Fibroblast of lung (primary cell): ENCODE results near the gene G6PC1. TPM values are rescaled to one million over a fixed set of nuclear protein-coding genes. Genes with fewer than 3 reads are reported as not detected.
"Not testable (repeated sequence)": the region's sequence is repeated elsewhere in the genome, so short reads cannot be mapped to it uniquely, and the experiment has no call there.

Experiments
- DNase-seq, 2 donors: peaks; one replicate each; pipeline versions ENCODE4 v3.0.0 to v3.0.0-alpha.2; 2010; ENCODE audit warnings: low read depth in 2 of 2
- H2AFZ ChIP-seq: 2 replicates; pipeline ENCODE4 v1.5.1; 2012; ENCODE audit warnings: low read length, control low read depth, inconsistent platforms
- H3K27ac ChIP-seq: 2 replicates; pipeline ENCODE4 v1.5.1; 2011; ENCODE audit warnings: low read length, control low read depth; ENCODE audit not compliant: insufficient read depth
- H3K27me3 ChIP-seq: 2 replicates; pipeline ENCODE4 v1.5.1; 2011; ENCODE audit warnings: mild to moderate bottlenecking, low read length; ENCODE audit not compliant: control insufficient read depth, insufficient read depth
- H3K36me3 ChIP-seq: 2 replicates; pipeline ENCODE4 v1.5.1; 2011; ENCODE audit warnings: low read length; ENCODE audit not compliant: control insufficient read depth, insufficient read depth
- H3K4me1 ChIP-seq: 2 replicates; pipeline ENCODE4 v1.5.1; 2011; ENCODE audit warnings: low read length; ENCODE audit not compliant: control insufficient read depth, insufficient read depth; ENCODE audit errors: extremely low read depth
- H3K4me2 ChIP-seq: 2 replicates; pipeline ENCODE4 v1.5.1; 2011; ENCODE audit warnings: low read length, control low read depth; ENCODE audit not compliant: insufficient read depth; ENCODE audit errors: extremely low read depth
- H3K4me3 ChIP-seq, 4 experiments: fragments of 200-600 bp in 1 of 4; sonication (generic) in 1 of 4; replicated peaks in 1 of 4; 2 replicates each; pipeline ENCODE4 v1.5.1; 2011 to 2016; ENCODE audit warnings: low read length in 4 of 4, low read depth in 3 of 4, mild to moderate bottlenecking in 3 of 4, control low read depth in 2 of 4, inconsistent platforms in 1 of 4, mixed read lengths in 1 of 4; ENCODE audit not compliant: insufficient read depth in 1 of 4; ENCODE audit errors: control extremely low read depth in 1 of 4
- H3K79me2 ChIP-seq: 2 replicates; pipeline ENCODE4 v1.5.1; 2012; ENCODE audit warnings: mild to moderate bottlenecking, low read length, inconsistent platforms; ENCODE audit not compliant: control insufficient read depth, insufficient read depth
- H3K9ac ChIP-seq: 2 replicates; pipeline ENCODE4 v1.5.1; 2011; ENCODE audit warnings: mild to moderate bottlenecking, low read length, control low read depth; ENCODE audit not compliant: insufficient read depth
- H3K9me3 ChIP-seq: 2 replicates; pipeline ENCODE4 v1.5.1; 2012; ENCODE audit warnings: low read depth, low read length; ENCODE audit not compliant: control insufficient read depth, insufficient read depth
- H4K20me1 ChIP-seq: 2 replicates; pipeline ENCODE4 v1.5.1; 2011; ENCODE audit warnings: low read length; ENCODE audit not compliant: control insufficient read depth, insufficient read depth; ENCODE audit errors: extremely low read depth
- CTCF ChIP-seq, 2 donors: IDR thresholded peaks in 1 of 2; conservative IDR thresholded peaks in 1 of 2; 1 replicate in 1 of 2; 2 replicates in 1 of 2; pipeline ENCODE4 v1.5.1; 2011 to 2012; ENCODE audit warnings: low read length in 2 of 2, control low read depth in 1 of 2, inconsistent platforms in 1 of 2, low read depth in 1 of 2, mild to moderate bottlenecking in 1 of 2
- EZH2 ChIP-seq: IDR thresholded peaks from 2 replicates; pipeline ENCODE4 v1.5.1; 2012; ENCODE audit warnings: low read length, control low read depth, mild to moderate bottlenecking; ENCODE audit errors: missing control alignments
- polyA minus RNA-seq: library from RNA; depleted of rRNA, polyadenylated mRNA; stranded (reverse); fragments of >200 nt; gene quantifications from 2 replicates; pipeline ENCODE4 v1.2.3, GENCODE V29; 2011; ENCODE audit warnings: low replicate concordance
- polyA plus RNA-seq, 2 donors: library from polyadenylated mRNA; depleted of rRNA in 1 of 2; stranded (reverse) in 1 of 2; unstranded in 1 of 2; fragments of >200 nt; gene quantifications; 2 replicates each; pipeline ENCODE4 v1.2.1, GENCODE V29; 2011 to 2012; ENCODE audit warnings: missing spikeins in 1 of 2
- total RNA-seq: library from RNA; depleted of rRNA; stranded (reverse); fragments of >200 nt; gene quantifications from 2 replicates; pipeline ENCODE4 v1.2.1, GENCODE V29; 2014

The G6PC1 gene
- total RNA-seq = not detected in 2 replicates
- not detected in 2 replicates for polyA plus RNA-seq
- not detected in 2 replicates for polyA plus RNA-seq (2012)
- polyA minus RNA-seq = 0.63 TPM in 1 of 2 replicates, not detected in the other

GRCh38 chr17:42900460-42901331 lies at the start of gene G6PC1:
Gene G6PC1, plus strand, starts transcription at chr17:42900799. Its CDS starts 78 bp downstream, at chr17:42900877.
- H4K20me1 ChIP-seq = no peaks in the 10 kb centered on the region
- no peak within 1 kb of the TSS for H3K4me3 ChIP-seq
- H3K9ac ChIP-seq = no peak within 1 kb of the TSS
- no peaks in the 10 kb centered on the region for H3K79me2 ChIP-seq
- peaks cover 4% of the 10 kb centered on the region for H3K27me3 ChIP-seq
- no peak within 1 kb of the TSS for H3K27ac ChIP-seq
- no peak within 1 kb of the TSS for H2AFZ ChIP-seq
- no peak for TF ChIP-seq CTCF (conservative IDR thresholded peaks at IDR 0.05 in 1 of 2, IDR thresholded peaks at IDR 0.05 in 1 of 2; ENCODE audit: low read depth in 1 of 2, low read length in 2 of 2)
- no peak for TF ChIP-seq EZH2
- no peaks in the 10 kb centered on the region for H3K9me3 ChIP-seq
- no peak for DNase-seq
- no peak within 1 kb of the TSS for H3K4me2 ChIP-seq
- no peaks in the 10 kb centered on the region for H3K4me1 ChIP-seq
- no peaks in the 10 kb centered on the region for H3K36me3 ChIP-seq

- no peak for TF ChIP-seq CTCF (conservative IDR thresholded peaks at IDR 0.05 in 1 of 2, IDR thresholded peaks at IDR 0.05 in 1 of 2; ENCODE audit: low read depth in 1 of 2, low read length in 2 of 2)
- TF ChIP-seq EZH2 = no peak
- Histone ChIP-seq H3K36me3 (no peaks in the 10 kb centered on the region), H4K20me1 (no peaks in the 10 kb centered on the region), H2AFZ (no peak within 1 kb of the TSS), H3K9me3 (no peaks in the 10 kb centered on the region), H3K4me1 (peaks cover 2% of the 10 kb centered on the region), H3K4me3 (no peak within 1 kb of the TSS), H3K79me2 (no peaks in the 10 kb centered on the region), H3K27ac (no peak within 1 kb of the TSS), H3K9ac (no peak within 1 kb of the TSS), H3K4me2 (no peak within 1 kb of the TSS), H3K27me3 (peaks cover 2% of the 10 kb centered on the region)
- DNase-seq = no peak
Measured at GRCh38 chr17:42850954-42851353, 49.6 kb upstream of the G6PC1 start, which contains the start of gene AOC3. Gene AOC3, plus strand, starts transcription at chr17:42851199. Its CDS starts 145 bp downstream, at chr17:42851344.

DNA sequence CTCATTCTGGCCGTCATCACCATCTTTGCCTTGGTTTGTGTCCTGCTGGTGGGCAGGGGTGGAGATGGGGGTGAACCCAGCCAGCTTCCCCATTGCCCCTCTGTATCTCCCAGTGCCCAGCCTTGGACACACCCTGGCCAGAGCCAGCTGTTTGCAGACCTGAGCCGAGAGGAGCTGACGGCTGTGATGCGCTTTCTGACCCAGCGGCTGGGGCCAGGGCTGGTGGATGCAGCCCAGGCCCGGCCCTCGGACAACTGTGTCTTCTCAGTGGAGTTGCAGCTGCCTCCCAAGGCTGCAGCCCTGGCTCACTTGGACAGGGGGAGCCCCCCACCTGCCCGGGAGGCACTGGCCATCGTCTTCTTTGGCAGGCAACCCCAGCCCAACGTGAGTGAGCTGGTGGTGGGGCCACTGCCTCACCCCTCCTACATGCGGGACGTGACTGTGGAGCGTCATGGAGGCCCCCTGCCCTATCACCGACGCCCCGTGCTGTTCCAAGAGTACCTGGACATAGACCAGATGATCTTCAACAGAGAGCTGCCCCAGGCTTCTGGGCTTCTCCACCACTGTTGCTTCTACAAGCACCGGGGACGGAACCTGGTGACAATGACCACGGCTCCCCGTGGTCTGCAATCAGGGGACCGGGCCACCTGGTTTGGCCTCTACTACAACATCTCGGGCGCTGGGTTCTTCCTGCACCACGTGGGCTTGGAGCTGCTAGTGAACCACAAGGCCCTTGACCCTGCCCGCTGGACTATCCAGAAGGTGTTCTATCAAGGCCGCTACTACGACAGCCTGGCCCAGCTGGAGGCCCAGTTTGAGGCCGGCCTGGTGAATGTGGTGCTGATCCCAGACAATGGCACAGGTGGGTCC lies 49.0 kb upstream of the G6PC1 start:
- not testable (repeated sequence) for H3K27me3 ChIP-seq, H3K4me3 ChIP-seq, H3K79me2 ChIP-seq, H3K9ac ChIP-seq, H2AFZ ChIP-seq, DNase-seq, H3K27ac ChIP-seq, H3K9me3 ChIP-seq, H4K20me1 ChIP-seq, H3K4me2 ChIP-seq, H3K4me1 ChIP-seq, H3K36me3 ChIP-seq
